CD4-positive, CD25-positive, alpha-beta regulatory T cell (primary cell): ENCODE results near the gene ACSM5. TPM values are rescaled to one million over a fixed set of nuclear protein-coding genes. Genes with fewer than 3 reads are reported as not detected.

Experiments
- ATAC-seq, 2 donors: fragments of 150-1000 bp; cut with Tn5 transposase; one replicate each; pipeline ENCODE4 v1.10.0; 2021; ENCODE audit warnings: low read depth in 2 of 2, moderate number of reproducible peaks in 2 of 2, moderate library complexity in 1 of 2
- DNase-seq, 3 donors: peaks; one replicate each; pipeline versions ENCODE4 v3.0.0 to v3.0.0-alpha.2; 2012 to 2022; ENCODE audit warnings: mixed read lengths in 1 of 3
- H3K27ac ChIP-seq: one replicate; pipeline ENCODE4 v1.7.0; 2013; ENCODE audit warnings: mild to moderate bottlenecking, low read length; ENCODE audit not compliant: insufficient read depth, poor library complexity, severe bottlenecking
- H3K27me3 ChIP-seq: one replicate; pipeline ENCODE4 v1.7.0; 2013; ENCODE audit warnings: low read length; ENCODE audit not compliant: control insufficient read depth, insufficient read depth
- H3K36me3 ChIP-seq: one replicate; pipeline ENCODE4 v1.7.0; 2013; ENCODE audit warnings: mild to moderate bottlenecking, low read length, moderate library complexity; ENCODE audit not compliant: control insufficient read depth, insufficient read depth
- H3K4me1 ChIP-seq: 2 replicates; pipeline ENCODE4 v1.7.0; 2013; ENCODE audit warnings: mild to moderate bottlenecking, low read length; ENCODE audit not compliant: insufficient read depth, control insufficient read depth, poor library complexity, severe bottlenecking
- H3K4me3 ChIP-seq: one replicate; pipeline ENCODE4 v1.7.0; 2013; ENCODE audit warnings: low read depth, mild to moderate bottlenecking, low read length, moderate library complexity
- H3K9me3 ChIP-seq, 2 experiments: 1 replicate in 1 of 2; 2 replicates in 1 of 2; pipeline ENCODE4 v1.7.0; 2013; ENCODE audit warnings: low read length in 2 of 2, mild to moderate bottlenecking in 1 of 2, moderate library complexity in 1 of 2; ENCODE audit not compliant: control insufficient read depth in 2 of 2
- H3K27ac Mint-ChIP-seq, 3 donors: one replicate each; pipeline ENCODE4 v1.8.0; 2020 to 2022; ENCODE audit warnings: mild to moderate bottlenecking in 3 of 3, mixed read lengths in 3 of 3, moderate library complexity in 2 of 3
- H3K27me3 Mint-ChIP-seq: one replicate; pipeline ENCODE4 v1.8.0; 2022; ENCODE audit warnings: mild to moderate bottlenecking, mixed read lengths
- H3K36me3 Mint-ChIP-seq: one replicate; pipeline ENCODE4 v1.8.0; 2020; ENCODE audit warnings: mixed read lengths
- H3K4me1 Mint-ChIP-seq, 4 donors: one replicate each; pipeline ENCODE4 v1.8.0; 2020 to 2022; ENCODE audit warnings: mixed read lengths in 4 of 4, mild to moderate bottlenecking in 1 of 4
- H3K4me3 Mint-ChIP-seq, 4 donors: one replicate each; pipeline ENCODE4 v1.8.0; 2020 to 2022; ENCODE audit warnings: mild to moderate bottlenecking in 4 of 4, mixed read lengths in 4 of 4, moderate library complexity in 3 of 4
- H3K9me3 Mint-ChIP-seq, 7 donors: one replicate each; pipeline ENCODE4 v1.8.0; 2020 to 2022; ENCODE audit warnings: mixed read lengths in 7 of 7, mild to moderate bottlenecking in 3 of 7, moderate library complexity in 2 of 7
- polyA plus RNA-seq, 4 donors: library from polyadenylated mRNA; unstranded; fragments of 300-500 nt; fragmentation: Illumina TruSeq; gene quantifications; one replicate each; pipeline ENCODE4 v1.2.3, GENCODE V29; 2021
- total RNA-seq: library from RNA; stranded (reverse); gene quantifications from one replicate; pipeline ENCODE4 v1.2.3, GENCODE V29; 2022

ACSM5 gene
- total and polyA plus RNA-seq, 5 donors from 2014 or later: not detected

GRCh38 chr16:20382202-20382948, 27.0 kb upstream of the ACSM5 start:
- no peak overlapping the region for H3K4me3 Mint-ChIP-seq
- no peak overlapping the region for H3K27ac ChIP-seq
- ATAC-seq (no peak), DNase-seq (no peak)
- H3K27me3 ChIP-seq: peaks cover 3% of the 10 kb centered on the region
- H3K9me3 Mint-ChIP-seq: peaks cover 0 to 2% (median 0%) of the 10 kb centered on the region in 7 donors
- no peaks in the 10 kb centered on the region for H3K9me3 ChIP-seq
- no peaks in the 10 kb centered on the region for H3K36me3 ChIP-seq
- H3K4me1 ChIP-seq: no peaks in the 10 kb centered on the region
- H3K4me3 ChIP-seq: no peak overlapping the region
- H3K4me1 Mint-ChIP-seq: peaks cover 0 to 6% (median 1%) of the 10 kb centered on the region in 4 donors
- H3K27me3 Mint-ChIP-seq: peaks cover 6% of the 10 kb centered on the region
- no peak overlapping the region for H3K27ac Mint-ChIP-seq
- H3K36me3 Mint-ChIP-seq: no peaks in the 10 kb centered on the region

GRCh38 chr16:20383106-20384029, 26.0 kb upstream of the ACSM5 start:
- no peaks in the 10 kb centered on the region for H3K9me3 ChIP-seq
- DNase-seq: peak; percentile 2 to 59 (median 27)
- H3K36me3 ChIP-seq: no peaks in the 10 kb centered on the region
- no peak overlapping the region for H3K4me3 ChIP-seq
- H3K4me1 Mint-ChIP-seq: peaks cover 0 to 6% (median 1%) of the 10 kb centered on the region in 4 donors
- no peak overlapping the region for H3K4me3 Mint-ChIP-seq
- no peaks in the 10 kb centered on the region for H3K36me3 Mint-ChIP-seq
- H3K27me3 Mint-ChIP-seq: peaks cover 6% of the 10 kb centered on the region
- H3K9me3 Mint-ChIP-seq: peaks cover 0 to 1% (median 0%) of the 10 kb centered on the region in 7 donors
- H3K27ac ChIP-seq: no peak overlapping the region
- H3K4me1 ChIP-seq: no peaks in the 10 kb centered on the region
- ATAC-seq: no peak
- no peak overlapping the region for H3K27ac Mint-ChIP-seq
- H3K27me3 ChIP-seq: peaks cover 3% of the 10 kb centered on the region

- H3K4me3 ChIP-seq: no peak overlapping the region
- H3K36me3 ChIP-seq: no peaks in the 10 kb centered on the region
- no peaks in the 10 kb centered on the region for H3K9me3 ChIP-seq
- Mint-ChIP-seq H3K4me3 (no peak overlapping the region), H3K4me1 (peaks cover 0 to 6% (median 1%) of the 10 kb centered on the region in 4 donors), H3K9me3 (peaks cover 0 to 1% (median 0%) of the 10 kb centered on the region in 7 donors), H3K36me3 (no peaks in the 10 kb centered on the region), H3K27ac (no peak overlapping the region), H3K27me3 (peaks cover 6% of the 10 kb centered on the region)
- no peaks in the 10 kb centered on the region for H3K4me1 ChIP-seq
- H3K27me3 ChIP-seq: peaks cover 3% of the 10 kb centered on the region
- ATAC-seq (no peak), DNase-seq (peak; percentile 10 to 30 (median 25))
- no peak overlapping the region for H3K27ac ChIP-seq
Observed at GRCh38 chr16:20385844-20386832, 23.2 kb upstream of the ACSM5 start.

- Mint-ChIP-seq H3K9me3 (peaks cover 0 to 1% (median 0%) of the 10 kb centered on the region in 7 donors), H3K36me3 (no peaks in the 10 kb centered on the region), H3K4me3 (no peak overlapping the region), H3K4me1 (peaks cover 0 to 2% (median 0%) of the 10 kb centered on the region in 4 donors), H3K27me3 (peaks cover 6% of the 10 kb centered on the region), H3K27ac (no peak overlapping the region)
- Histone ChIP-seq H3K4me3 (no peak overlapping the region), H3K36me3 (no peaks in the 10 kb centered on the region), H3K27ac (no peak overlapping the region), H3K9me3 (no peaks in the 10 kb centered on the region), H3K27me3 (peaks cover 3% of the 10 kb centered on the region), H3K4me1 (no peaks in the 10 kb centered on the region)
- no peak for ATAC-seq
- DNase-seq: no peak
Observed at GRCh38 chr16:20387978-20388377, 21.4 kb upstream of the ACSM5 start.

GRCh38 chr16:20388854-20389253, 20.5 kb upstream of the ACSM5 start:
- Histone ChIP-seq H3K36me3 (no peaks in the 10 kb centered on the region), H3K27me3 (peaks cover 3% of the 10 kb centered on the region), H3K4me1 (no peaks in the 10 kb centered on the region), H3K4me3 (no peak overlapping the region), H3K9me3 (no peaks in the 10 kb centered on the region), H3K27ac (no peak overlapping the region)
- no peak overlapping the region for H3K27ac Mint-ChIP-seq
- H3K36me3 Mint-ChIP-seq: no peaks in the 10 kb centered on the region
- no peak for DNase-seq
- no peak overlapping the region for H3K4me3 Mint-ChIP-seq
- peaks cover 6% of the 10 kb centered on the region for H3K27me3 Mint-ChIP-seq
- ATAC-seq: no peak
- no peaks in the 10 kb centered on the region for H3K4me1 Mint-ChIP-seq
- H3K9me3 Mint-ChIP-seq: peaks cover 0 to 1% (median 0%) of the 10 kb centered on the region in 7 donors

- Mint-ChIP-seq H3K27me3 (peaks cover 6% of the 10 kb centered on the region), H3K36me3 (no peaks in the 10 kb centered on the region), H3K27ac (no peak overlapping the region), H3K4me3 (no peak overlapping the region), H3K9me3 (peaks cover 0 to 1% (median 0%) of the 10 kb centered on the region in 7 donors), H3K4me1 (no peaks in the 10 kb centered on the region)
- H3K4me1 ChIP-seq: no peaks in the 10 kb centered on the region
- H3K4me3 ChIP-seq: no peak overlapping the region
- ATAC-seq (no peak), DNase-seq (no peak)
- no peaks in the 10 kb centered on the region for H3K9me3 ChIP-seq
- H3K27ac ChIP-seq: no peak overlapping the region
- no peaks in the 10 kb centered on the region for H3K36me3 ChIP-seq
- H3K27me3 ChIP-seq: peaks cover 3% of the 10 kb centered on the region
Observed at GRCh38 chr16:20391045-20391444, 18.3 kb upstream of the ACSM5 start.
